Heart left ventricle (tissue), 16 donors: ENCODE data around the gene MKRN2OS. TPM values are rescaled to one million over a fixed set of nuclear protein-coding genes. Genes with fewer than 3 reads are reported as not detected.

ENCODE experiments used
- ATAC-seq, 4 donors: fragments of 200-7000 bp; cut with Tn5 transposase; one replicate each; pipeline ENCODE4 v1.9.1; 2020 to 2022; ENCODE audit warnings: moderate library complexity in 4 of 4, mild to moderate bottlenecking in 3 of 4, moderate number of reproducible peaks in 1 of 4
- DNase-seq, 5 donors: peaks; one replicate each; pipeline ENCODE4 v3.0.0-alpha.2; 2020
- H3K27ac ChIP-seq, 12 donors: fragments of 200-600 bp; sonication (generic) in 4 of 12; one replicate each; pipeline versions ENCODE4 v1.5.0 to v1.8.0; 2016 to 2022; ENCODE audit warnings: mild to moderate bottlenecking in 2 of 12
- H3K27me3 ChIP-seq, 9 donors: fragments of 200-600 bp; sonication (generic) in 2 of 9; one replicate each; pipeline versions ENCODE4 v1.5.1 to v1.8.0; 2016 to 2022; ENCODE audit warnings: mild to moderate bottlenecking in 3 of 9
- H3K36me3 ChIP-seq, 9 donors: fragments of 200-600 bp; sonication (generic) in 2 of 9; one replicate each; pipeline versions ENCODE4 v1.5.0 to v1.8.0; 2018 to 2022; ENCODE audit warnings: mild to moderate bottlenecking in 2 of 9
- H3K4me1 ChIP-seq, 12 donors: fragments of 200-600 bp; sonication (generic) in 4 of 12; one replicate each; pipeline versions ENCODE4 v1.5.0 to v1.8.0; 2016 to 2022; ENCODE audit warnings: mild to moderate bottlenecking in 3 of 12
- H3K4me3 ChIP-seq, 12 donors: fragments of 200-600 bp; sonication (generic) in 4 of 12; one replicate each; pipeline versions ENCODE4 v1.5.0 to v1.8.0; 2017 to 2022; ENCODE audit warnings: mild to moderate bottlenecking in 9 of 12, moderate library complexity in 4 of 12
- H3K9me3 ChIP-seq, 12 donors: fragments of 200-600 bp; sonication (generic) in 4 of 12; one replicate each; pipeline versions ENCODE4 v1.5.0 to v1.8.0; 2016 to 2022; ENCODE audit warnings: mild to moderate bottlenecking in 1 of 12
- POLR2A ChIP-seq, 2 donors: fragments of 450-650 bp; IDR thresholded peaks; one replicate each; pipeline ENCODE4 v1.6.1; 2017; ENCODE audit warnings: antibody characterized with exemption in 2 of 2, mild to moderate bottlenecking in 2 of 2, moderate library complexity in 2 of 2
- WGBS, 4 donors: extraction: QIAGEN DNeasy Blood & Tissue Kit in 2 of 4; methylation state at CpG; one replicate each; pipeline versions ENCODE4 v1.1.5 to v1.1.7; 2013 to 2018; 5-methylcytosine and 5-hydroxymethylcytosine counted together
- intact Hi-C, 10 donors: fragments of 100-400 bp; cut with DNase I; formaldehyde crosslinking; loops; one replicate each; pipeline versions ENCODE4 v1.11.1 to v1.14.2; 2022
- polyA plus RNA-seq, 2 donors: library from polyadenylated mRNA; stranded (reverse); fragments of 200-250 nt; gene quantifications; one replicate each; pipeline ENCODE4 v1.2.3, GENCODE V29; 2013
- total RNA-seq, 9 donors: library from RNA; depleted of rRNA in 2 of 9; stranded (reverse); fragments of >200 nt in 2 of 9; fragmentation: NEBNext Ultra II Directional in 3 of 9; extraction: Animal tissue kit (Norgen Biotek cat#: 25700) in 3 of 9; gene quantifications; one replicate each; pipeline versions ENCODE4 v1.1.0 to v1.2.4, GENCODE V29; 2016 to 2023
- TF ChIP-seq, protein P1 (sequence below), 12 donors: fragments of 200-600 bp; sonication (generic) in 4 of 12; IDR thresholded peaks; one replicate each; pipeline versions ENCODE4 v1.5.0 to v1.8.0; 2018 to 2022; ENCODE audit warnings: antibody characterized with exemption in 12 of 12, mild to moderate bottlenecking in 5 of 12
- donor health status: ischemic (EF 13 %, LVEDD 7.1; RV severe dilation, severe dysfunction).
- donor health status: healthy with polysubstance abuse.
- donor health status: DM: no; HTN: yes; CAD: no.
- donor health status: DM: no; HTN: no; CAD: no.
- donor health status: ischemic (EF 25% LVEDD 6.9; RV normal size, moderate dysfunction).
- donor health status: ischemic (EF 25% LVEDD 5.7; RV mildly dilated, moderate dysfunction).
- donor health status: healthy.
- donor health status: DM: yes; HTN: yes; CAD: no.
- donor health status: ischemic (EF 35%, LVEDD 5.7; RV mildly dilated, moderate dysfunction).
- donor health status: nonischemic (EF 11% LVEDD 7.7; RV severe dilation, severe dysfunction).
- donor health status: DM: yes; HTN: yes; CAD: no.
- donor health status: PGD.
- donor health status: ischemic (EF 29% LVEDD 5.4; RV normal size, mild dysfunction).
- donor health status: nonischemic (EF 23%, LVEDD 6.1; RV moderate dilation, normal function).

The MKRN2OS gene
- total and polyA plus RNA-seq, 11 donors = 0.42 to 11.4 (median 1.1) TPM; not detected in 4

GRCh38 chr3:12501360-12502020 is 43.8 kb downstream of the MKRN2OS start:
- TF ChIP-seq, protein P1, sequence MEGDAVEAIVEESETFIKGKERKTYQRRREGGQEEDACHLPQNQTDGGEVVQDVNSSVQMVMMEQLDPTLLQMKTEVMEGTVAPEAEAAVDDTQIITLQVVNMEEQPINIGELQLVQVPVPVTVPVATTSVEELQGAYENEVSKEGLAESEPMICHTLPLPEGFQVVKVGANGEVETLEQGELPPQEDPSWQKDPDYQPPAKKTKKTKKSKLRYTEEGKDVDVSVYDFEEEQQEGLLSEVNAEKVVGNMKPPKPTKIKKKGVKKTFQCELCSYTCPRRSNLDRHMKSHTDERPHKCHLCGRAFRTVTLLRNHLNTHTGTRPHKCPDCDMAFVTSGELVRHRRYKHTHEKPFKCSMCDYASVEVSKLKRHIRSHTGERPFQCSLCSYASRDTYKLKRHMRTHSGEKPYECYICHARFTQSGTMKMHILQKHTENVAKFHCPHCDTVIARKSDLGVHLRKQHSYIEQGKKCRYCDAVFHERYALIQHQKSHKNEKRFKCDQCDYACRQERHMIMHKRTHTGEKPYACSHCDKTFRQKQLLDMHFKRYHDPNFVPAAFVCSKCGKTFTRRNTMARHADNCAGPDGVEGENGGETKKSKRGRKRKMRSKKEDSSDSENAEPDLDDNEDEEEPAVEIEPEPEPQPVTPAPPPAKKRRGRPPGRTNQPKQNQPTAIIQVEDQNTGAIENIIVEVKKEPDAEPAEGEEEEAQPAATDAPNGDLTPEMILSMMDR (IDR thresholded peaks at IDR 0.05) = no peak
- TF ChIP-seq POLR2A (IDR thresholded peaks at IDR 0.05) = no peak
- Histone ChIP-seq H3K27me3 (no peaks in the 10 kb centered on the region), H3K9me3 (no peaks in the 10 kb centered on the region), H3K4me1 (peaks cover 0 to 7% (median 0%) of the 10 kb centered on the region in 12 donors), H3K27ac (no peak overlapping the region), H3K4me3 (no peak overlapping the region), H3K36me3 (peaks cover 0 to 94% (median 77%) of the 10 kb centered on the region in 9 donors)
- ATAC-seq = peak in 2 of 4 donors; percentile 64 to 65
- intact Hi-C loops = no loop called here
- no peak for DNase-seq
- WGBS, 4 donors = 77 to 80% (median 78%) methylated on average over 7 of the region's 7 CpGs

GRCh38 chr3:12499474-12499873 is 45.8 kb downstream of the MKRN2OS start:
- H3K9me3 ChIP-seq = no peaks in the 10 kb centered on the region
- DNase-seq = no peak
- ATAC-seq = peak in 1 of 4 donors; percentile 35
- no peak overlapping the region for H3K27ac ChIP-seq
- WGBS, 4 donors = 87 to 88% (median 87%) methylated on average over 5 of the region's 5 CpGs
- H3K4me1 ChIP-seq = peaks cover 0 to 7% (median 0%) of the 10 kb centered on the region in 12 donors
- H3K4me3 ChIP-seq = no peak overlapping the region
- no peaks in the 10 kb centered on the region for H3K27me3 ChIP-seq
- intact Hi-C loops = loop anchor here in 1 of 10 donors (10.0 kb wide), 1 partner anchor 305 kb away; no protein-coding TSS in a partner anchor
- peaks cover 0 to 95% (median 83%) of the 10 kb centered on the region in 9 donors for H3K36me3 ChIP-seq
- TF ChIP-seq, protein P1 (IDR thresholded peaks at IDR 0.05) = no peak
- no peak for TF ChIP-seq POLR2A (IDR thresholded peaks at IDR 0.05)

DNA sequence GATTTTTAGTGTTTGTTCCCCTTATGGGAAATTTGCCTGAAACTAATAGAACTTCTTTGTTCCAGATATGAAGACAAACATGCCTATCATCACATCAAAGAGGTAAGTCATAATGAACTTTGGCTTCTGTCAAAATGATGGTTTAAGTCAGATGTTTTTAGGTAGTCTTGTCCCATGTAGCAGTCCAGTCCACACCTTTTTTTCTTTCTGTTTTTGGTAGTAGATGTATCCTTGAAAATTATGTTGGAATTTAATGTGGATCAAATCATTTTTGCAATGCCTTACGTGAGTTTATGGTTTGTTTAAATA is 48.9 kb downstream of the MKRN2OS start:
- H3K36me3 ChIP-seq = peaks cover 0 to 98% (median 82%) of the 10 kb centered on the region in 9 donors
- no peak for ATAC-seq
- H3K4me1 ChIP-seq = peaks cover 0 to 2% (median 0%) of the 10 kb centered on the region in 12 donors
- intact Hi-C loops = loop anchor here in 1 of 10 donors (10.0 kb wide), 1 partner anchor 308 kb away; no protein-coding TSS in a partner anchor
- H3K9me3 ChIP-seq = no peaks in the 10 kb centered on the region
- 89 to 99% (median 94%) methylated on average over 1 of the region's 1 CpG for WGBS, 4 donors
- no peak overlapping the region for H3K4me3 ChIP-seq
- DNase-seq = no peak
- TF ChIP-seq, protein P1 (IDR thresholded peaks at IDR 0.05) = no peak
- TF ChIP-seq POLR2A (IDR thresholded peaks at IDR 0.05) = no peak
- H3K27me3 ChIP-seq = no peaks in the 10 kb centered on the region
- no peak overlapping the region for H3K27ac ChIP-seq

- TF ChIP-seq, protein P1 (IDR thresholded peaks at IDR 0.05) = no peak
- TF ChIP-seq POLR2A (IDR thresholded peaks at IDR 0.05) = no peak
Measured at GRCh38 chr3:12495749-12496452, 49.4 kb downstream of the MKRN2OS start.

More at GRCh38 chr3:12495749-12496452, 49.4 kb downstream of the MKRN2OS start:
- no peak overlapping the region for H3K27ac ChIP-seq
- intact Hi-C loops = loop anchor here in 1 of 10 donors (10.0 kb wide), 1 partner anchor 309 kb away; no protein-coding TSS in a partner anchor
- H3K36me3 ChIP-seq = peaks cover 0 to 97% (median 86%) of the 10 kb centered on the region in 9 donors
- ATAC-seq (no peak), DNase-seq (no peak)
- 86 to 94% (median 93%) methylated on average over 8 of the region's 8 CpGs for WGBS, 4 donors
- H3K4me3 ChIP-seq = no peak overlapping the region
- no peaks in the 10 kb centered on the region for H3K4me1 ChIP-seq
- H3K9me3 ChIP-seq = no peaks in the 10 kb centered on the region
- H3K27me3 ChIP-seq = no peaks in the 10 kb centered on the region
